ENCODE data around the gene AJUBA.
"Not testable (repeated sequence)": the region's sequence is repeated elsewhere in the genome, so short reads cannot be mapped to it uniquely, and the experiment has no call there.

Gene AJUBA

DNA sequence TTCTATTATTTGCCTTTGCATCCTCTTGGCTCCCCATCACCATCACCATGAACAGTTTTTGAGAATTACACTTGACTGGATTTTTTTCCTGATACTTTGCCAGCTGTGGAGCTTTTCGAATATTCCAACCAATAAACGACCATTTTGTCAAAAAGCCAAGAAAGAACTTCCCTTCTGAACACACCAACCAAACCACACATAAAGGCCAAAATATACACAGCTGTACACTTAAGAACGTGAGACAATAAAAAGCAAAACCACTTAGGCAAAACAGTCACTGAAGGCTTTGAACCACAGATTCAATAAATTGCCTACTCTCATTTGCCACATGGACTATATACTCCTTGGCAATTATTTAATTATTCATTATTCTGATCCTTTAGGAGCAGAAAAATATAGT, 26.5 kb upstream of the AJUBA start:
- no peak for DNase-seq

DNA sequence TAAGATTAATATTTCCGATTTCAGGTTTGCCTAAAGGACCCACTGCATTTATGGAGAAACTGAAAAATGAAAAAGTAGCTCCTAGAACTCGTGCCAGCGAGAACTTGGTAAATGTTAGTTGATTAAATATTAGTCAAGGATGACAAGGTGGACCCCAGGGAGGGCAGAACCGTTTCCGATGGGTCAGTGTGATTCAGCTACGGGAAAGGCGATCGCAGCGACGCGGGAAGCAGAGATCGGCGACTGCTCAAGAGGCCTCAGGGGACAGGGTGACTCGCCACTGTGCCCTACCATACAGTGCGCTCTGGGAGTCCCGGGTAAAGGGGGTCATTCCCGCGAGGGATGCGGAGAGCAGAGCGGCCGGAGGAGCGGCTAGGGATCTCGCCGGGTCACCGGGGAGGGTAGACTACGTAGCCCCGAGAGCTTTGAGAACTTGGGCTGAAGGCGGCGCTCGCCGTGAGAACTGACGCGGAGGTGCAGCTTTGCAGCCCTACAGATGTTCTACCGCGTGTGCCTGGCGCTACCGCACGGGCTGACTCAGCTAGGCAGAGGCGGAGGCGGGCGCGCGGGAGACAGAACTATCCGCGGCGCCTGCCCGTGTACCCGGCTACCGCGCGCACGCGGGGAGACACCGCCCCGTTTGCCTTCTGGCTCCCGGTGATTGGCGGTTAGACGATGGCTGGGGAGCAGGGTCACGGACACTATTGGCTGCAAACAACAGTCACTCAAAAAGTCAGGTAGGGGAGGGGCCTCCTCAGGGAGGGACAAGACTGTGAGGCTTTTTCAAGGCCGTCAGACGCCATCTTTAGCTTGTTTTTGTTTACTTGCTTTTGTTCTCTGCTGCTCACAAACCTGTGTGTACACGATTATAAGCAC, 24.4 kb upstream of the AJUBA start:
- in situ Hi-C loops (cut with HindIII; ENCODE audit: low pct_ligation_motif_present, low pct_unique_long_range_greater_than_20kb, low sequenced_read_pairs) = no loop called here
- DNase-seq = peak; percentile 96

More for the DNA sequence above, 26.5 kb upstream of the AJUBA start:
- in situ Hi-C loops (cut with HindIII; ENCODE audit: low pct_ligation_motif_present, low pct_unique_long_range_greater_than_20kb, low sequenced_read_pairs) = no loop called here

- in situ Hi-C loops (cut with HindIII; ENCODE audit: low pct_ligation_motif_present, low pct_unique_long_range_greater_than_20kb, low sequenced_read_pairs) = no loop called here
- DNase-seq = no peak
These were observed 23.8 kb upstream of the AJUBA start for GRCh38 chr14:23006188-23006534.

- no peak for DNase-seq
- in situ Hi-C loops (cut with HindIII; ENCODE audit: low pct_ligation_motif_present, low pct_unique_long_range_greater_than_20kb, low sequenced_read_pairs) = no loop called here
These were observed 23.3 kb upstream of the AJUBA start for GRCh38 chr14:23005451-23006187.

- DNase-seq; in situ Hi-C loops (cut with HindIII; ENCODE audit: low pct_ligation_motif_present, low pct_unique_long_range_greater_than_20kb, low sequenced_read_pairs): not testable (repeated sequence)
These were observed 21.9 kb upstream of the AJUBA start for GRCh38 chr14:23004274-23004673.

GRCh38 chr14:23002592-23002991, 20.2 kb upstream of the AJUBA start:
- in situ Hi-C loops (cut with HindIII; ENCODE audit: low pct_ligation_motif_present, low pct_unique_long_range_greater_than_20kb, low sequenced_read_pairs) = no loop called here
- no peak for DNase-seq

DNA sequence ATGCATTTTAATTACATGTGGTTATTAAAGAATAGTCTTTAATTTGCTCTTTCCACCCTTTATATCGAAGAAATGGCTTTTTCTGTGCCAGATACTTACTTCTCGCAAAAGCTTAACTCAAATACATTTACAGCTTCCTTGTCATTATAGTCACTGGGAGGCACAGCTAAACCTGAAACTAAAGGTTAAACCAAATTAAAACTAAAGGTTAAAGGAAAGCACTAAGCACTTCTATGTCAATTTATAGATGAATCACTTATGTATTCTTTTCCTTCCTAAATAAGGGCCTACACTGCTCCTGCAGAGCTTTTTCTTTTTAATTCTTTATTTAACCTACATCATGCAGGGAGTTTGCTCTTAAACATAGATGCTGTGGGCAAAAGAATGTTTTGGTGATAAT, 18.5 kb upstream of the AJUBA start:
- in situ Hi-C loops (cut with HindIII; ENCODE audit: low pct_ligation_motif_present, low pct_unique_long_range_greater_than_20kb, low sequenced_read_pairs) = no loop called here
- DNase-seq = no peak

GRCh38 chr14:22998329-22999012, 16.1 kb upstream of the AJUBA start:
- DNase-seq = no peak
- in situ Hi-C loops (cut with HindIII; ENCODE audit: low pct_ligation_motif_present, low pct_unique_long_range_greater_than_20kb, low sequenced_read_pairs) = no loop called here

DNA sequence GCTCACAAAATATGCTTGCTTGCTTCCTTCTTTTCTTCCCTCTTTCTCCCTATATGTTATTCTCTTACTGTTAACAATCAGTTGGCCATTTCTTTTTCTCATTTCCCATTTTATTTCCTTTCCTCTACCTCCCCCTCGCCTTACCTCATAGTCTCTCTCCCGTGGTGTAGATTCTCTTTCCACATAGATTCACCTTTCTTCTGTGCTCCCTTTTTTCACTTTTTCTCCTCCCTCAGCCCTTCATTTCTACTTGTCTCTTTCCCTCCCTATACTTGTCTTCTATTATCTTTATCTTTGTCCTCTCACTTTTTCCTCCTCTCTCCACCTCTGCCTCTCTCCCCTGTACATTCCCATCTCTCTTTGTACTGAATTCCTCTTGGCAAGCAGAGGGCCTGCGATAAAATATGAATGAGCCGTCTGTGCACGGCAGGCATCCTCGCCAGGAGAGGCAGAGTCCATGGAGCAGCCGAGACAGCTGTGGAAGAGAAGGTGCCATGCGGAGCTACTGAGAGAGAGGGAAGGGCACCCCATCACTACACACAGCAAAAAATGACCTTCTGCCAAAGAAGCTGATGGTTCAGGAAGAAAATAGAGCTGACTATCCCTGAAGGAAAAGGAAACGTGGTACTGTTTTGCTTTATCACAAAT, 15.4 kb upstream of the AJUBA start:
- in situ Hi-C loops (cut with HindIII; ENCODE audit: low pct_ligation_motif_present, low pct_unique_long_range_greater_than_20kb, low sequenced_read_pairs) = no loop called here
- DNase-seq = no peak

- no peak for DNase-seq
- in situ Hi-C loops (cut with HindIII; ENCODE audit: low pct_ligation_motif_present, low pct_unique_long_range_greater_than_20kb, low sequenced_read_pairs) = no loop called here
These were observed 14.7 kb upstream of the AJUBA start for GRCh38 chr14:22996768-22997654.

- no peak for DNase-seq
- in situ Hi-C loops (cut with HindIII; ENCODE audit: low pct_ligation_motif_present, low pct_unique_long_range_greater_than_20kb, low sequenced_read_pairs) = no loop called here
These were observed 13.7 kb upstream of the AJUBA start for GRCh38 chr14:22995889-22996625.

- in situ Hi-C loops (cut with HindIII; ENCODE audit: low pct_ligation_motif_present, low pct_unique_long_range_greater_than_20kb, low sequenced_read_pairs) = no loop called here
- no peak for DNase-seq
These were observed 12.5 kb upstream of the AJUBA start for GRCh38 chr14:22994762-22995275.

GRCh38 chr14:22993517-22993916, 11.2 kb upstream of the AJUBA start:
- in situ Hi-C loops (cut with HindIII; ENCODE audit: low pct_ligation_motif_present, low pct_unique_long_range_greater_than_20kb, low sequenced_read_pairs) = no loop called here

GRCh38 chr14:22991852-22992251, 9.5 kb upstream of the AJUBA start:
- DNase-seq = no peak
- in situ Hi-C loops (cut with HindIII; ENCODE audit: low pct_ligation_motif_present, low pct_unique_long_range_greater_than_20kb, low sequenced_read_pairs) = no loop called here

More at GRCh38 chr14:22993517-22993916, 11.2 kb upstream of the AJUBA start:
- DNase-seq = no peak

GRCh38 chr14:22987291-22987690, 4.9 kb upstream of the AJUBA start:
- in situ Hi-C loops (cut with HindIII; ENCODE audit: low pct_ligation_motif_present, low pct_unique_long_range_greater_than_20kb, low sequenced_read_pairs) = no loop called here
- DNase-seq = no peak

- DNase-seq = peak; percentile 80
- in situ Hi-C loops (cut with HindIII; ENCODE audit: low pct_ligation_motif_present, low pct_unique_long_range_greater_than_20kb, low sequenced_read_pairs) = no loop called here
These were observed 4.2 kb upstream of the AJUBA start for GRCh38 chr14:22986508-22987054.

Measured in ACHN (cell line).